ENCODE results near the gene MARCHF7. TPM values are rescaled to one million over a fixed set of nuclear protein-coding genes. Genes with fewer than 3 reads are reported as not detected.

Gene MARCHF7
- total and polyA plus RNA-seq, 2 of the 8 experiments (the other 6 are each of a cell fraction or from before 2014, with no cell fraction given) = 18.3 to 116 TPM

- Histone ChIP-seq H3K18ac (ENCODE audit: extremely low read depth, low read length) (no peak overlapping the region), H4K8ac (ENCODE audit: extremely low read depth, insufficient read depth, low read length) (no peak overlapping the region), H3K4me3 (ENCODE audit: extremely low read depth in 1 of 4, insufficient read depth in 2 of 4, low read depth in 3 of 4, low read length in 4 of 4) (no peak overlapping the region), H3K9ac (replicated peaks in 1 of 4; ENCODE audit: extremely low read depth in 1 of 4, low read depth in 3 of 4, low read length in 3 of 4) (no peak overlapping the region; a peak in 1 of 7 replicates), H3K79me1 (ENCODE audit: low read depth, low read length) (peaks cover 7% of the 10 kb centered on the region; the same call in 1 of the 2 replicates), H2BK15ac (ENCODE audit: low read length) (no peak overlapping the region), H4K20me1 (replicated peaks in 1 of 2; ENCODE audit: control insufficient read depth in 1 of 2, insufficient read depth in 2 of 2, low read length in 2 of 2) (peaks cover 13 to 20% of the 10 kb centered on the region in 2 experiments), H3K9me3 (ENCODE audit: insufficient read depth in 2 of 2, low read depth in 1 of 2, low read length in 1 of 2) (no peaks in the 10 kb centered on the region), H4K91ac (replicated peaks; ENCODE audit: insufficient read length, low read length) (no peak overlapping the region), H2BK12ac (ENCODE audit: low read depth, low read length) (no peak overlapping the region), H3K4me2 (ENCODE audit: insufficient read depth in 1 of 2, low read depth in 2 of 2, low read length in 2 of 2) (no peak overlapping the region), H3K36me3 (ENCODE audit: control insufficient read depth in 2 of 4, insufficient read depth in 4 of 4, low read length in 3 of 4) (peaks cover 4 to 78% (median 29%) of the 10 kb centered on the region in 4 experiments), H3K27ac (ENCODE audit: low read depth, low read length) (no peak overlapping the region), H2BK20ac (ENCODE audit: low read length) (no peak overlapping the region), H2AK5ac (ENCODE audit: low read depth, low read length) (no peak overlapping the region), H2BK120ac (replicated peaks; ENCODE audit: low read depth, low read length) (no peak overlapping the region), H3K4ac (replicated peaks; ENCODE audit: insufficient read length, low read depth, low read length) (no peak overlapping the region), H2BK5ac (ENCODE audit: low read depth, low read length) (no peak overlapping the region), H3K27me3 (replicated peaks in 1 of 4; ENCODE audit: control insufficient read depth in 3 of 4, extremely low read depth in 1 of 4, insufficient read depth in 3 of 4, low read length in 3 of 4) (no peaks in the 10 kb centered on the region), H3K4me1 (replicated peaks in 1 of 4; ENCODE audit: control insufficient read depth in 3 of 4, insufficient read depth in 4 of 4, low read length in 3 of 4) (no peaks in the 10 kb centered on the region; a peak in 2 of 7 replicates), H3K79me2 (ENCODE audit: control insufficient read depth in 1 of 2, insufficient read depth in 2 of 2, low read length in 2 of 2) (peaks cover 4 to 89% of the 10 kb centered on the region in 2 experiments), H2AFZ (ENCODE audit: low read length) (no peak overlapping the region), H3K14ac (ENCODE audit: insufficient read length) (no peak overlapping the region), H4K5ac (ENCODE audit: insufficient read length, low read depth, low read length) (no peak overlapping the region), H3K56ac (replicated peaks; ENCODE audit: insufficient read length, low read depth, low read length) (no peak overlapping the region), H3K23ac (ENCODE audit: insufficient read length) (no peak overlapping the region), H3K23me2 (ENCODE audit: low read depth, low read length) (no peaks in the 10 kb centered on the region)
- WGBS, 2 experiments (ENCODE audit: extremely low coverage in 1 of 2, insufficient coverage in 1 of 2, insufficient read length in 1 of 2, insufficient replicate concordance in 2 of 2, low coverage in 1 of 2, low lambda C conversion rate in 2 of 2, missing lambda C conversion rate in 1 of 2) = 88% methylated on average over 1 of the region's 1 CpG; no CpG with 5 or more reads in 1 of the 2 experiments
- POLR2A ChIA-PET (ENCODE audit: partially characterized antibody) = interaction anchor here (0.9 to 1.4 kb wide), 3 partner anchors 11 to 20 kb away, joined by 3 to 4 read pairs (median 3); no protein-coding TSS in a partner anchor
- DNase-seq (ENCODE audit: low read depth in 1 of 2, low spot score in 2 of 2) (no peak), FAIRE-seq (no peak)
- CTCF ChIA-PET (ENCODE audit: partially characterized antibody) = interaction anchor here (0.7 kb wide), 1 partner anchor 12 kb away, joined by 4 read pairs; no protein-coding TSS in a partner anchor
- TF ChIP-seq ASH2L (IDR thresholded peaks at IDR 0.05; ENCODE audit: low read length) (no peak), CBX5 (IDR thresholded peaks at IDR 0.05; ENCODE audit: low read depth, low read length) (no peak), RFX5 (IDR thresholded peaks at IDR 0.05; ENCODE audit: borderline replicate concordance, low read depth, low read length) (no peak), KDM5A (IDR thresholded peaks at IDR 0.05; ENCODE audit: low read length) (no peak), TCF12 (IDR thresholded peaks at IDR 0.05; ENCODE audit: low read depth, low read length) (no peak), SP2 (IDR thresholded peaks at IDR 0.05; ENCODE audit: low read length) (no peak), SRF (IDR thresholded peaks at IDR 0.05; ENCODE audit: low read depth, low read length) (no peak), JUN (IDR thresholded peaks at IDR 0.05; ENCODE audit: low read depth, low read length) (no peak), MAX (IDR thresholded peaks at IDR 0.05) (no peak), USF2 (IDR thresholded peaks at IDR 0.05; ENCODE audit: low read length) (no peak), MAFK (IDR thresholded peaks at IDR 0.05; ENCODE audit: low read depth, low read length) (no peak), GABPA (IDR thresholded peaks at IDR 0.05; ENCODE audit: borderline replicate concordance, insufficient read depth, low read length) (no peak), FOSL1 (IDR thresholded peaks at IDR 0.05; ENCODE audit: insufficient read depth, low read depth, low read length) (no peak), RXRA (IDR thresholded peaks at IDR 0.05; ENCODE audit: insufficient read depth, low read depth, low read length) (no peak)
These were observed 23.3 kb downstream of the MARCHF7 start for GRCh38 chr2:159735648-159736047.

Measured in H1 (cell line).